Measurements from ENCODE around the gene RTN1.

The RTN1 gene, protein sequence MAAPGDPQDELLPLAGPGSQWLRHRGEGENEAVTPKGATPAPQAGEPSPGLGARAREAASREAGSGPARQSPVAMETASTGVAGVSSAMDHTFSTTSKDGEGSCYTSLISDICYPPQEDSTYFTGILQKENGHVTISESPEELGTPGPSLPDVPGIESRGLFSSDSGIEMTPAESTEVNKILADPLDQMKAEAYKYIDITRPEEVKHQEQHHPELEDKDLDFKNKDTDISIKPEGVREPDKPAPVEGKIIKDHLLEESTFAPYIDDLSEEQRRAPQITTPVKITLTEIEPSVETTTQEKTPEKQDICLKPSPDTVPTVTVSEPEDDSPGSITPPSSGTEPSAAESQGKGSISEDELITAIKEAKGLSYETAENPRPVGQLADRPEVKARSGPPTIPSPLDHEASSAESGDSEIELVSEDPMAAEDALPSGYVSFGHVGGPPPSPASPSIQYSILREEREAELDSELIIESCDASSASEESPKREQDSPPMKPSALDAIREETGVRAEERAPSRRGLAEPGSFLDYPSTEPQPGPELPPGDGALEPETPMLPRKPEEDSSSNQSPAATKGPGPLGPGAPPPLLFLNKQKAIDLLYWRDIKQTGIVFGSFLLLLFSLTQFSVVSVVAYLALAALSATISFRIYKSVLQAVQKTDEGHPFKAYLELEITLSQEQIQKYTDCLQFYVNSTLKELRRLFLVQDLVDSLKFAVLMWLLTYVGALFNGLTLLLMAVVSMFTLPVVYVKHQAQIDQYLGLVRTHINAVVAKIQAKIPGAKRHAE

DNA sequence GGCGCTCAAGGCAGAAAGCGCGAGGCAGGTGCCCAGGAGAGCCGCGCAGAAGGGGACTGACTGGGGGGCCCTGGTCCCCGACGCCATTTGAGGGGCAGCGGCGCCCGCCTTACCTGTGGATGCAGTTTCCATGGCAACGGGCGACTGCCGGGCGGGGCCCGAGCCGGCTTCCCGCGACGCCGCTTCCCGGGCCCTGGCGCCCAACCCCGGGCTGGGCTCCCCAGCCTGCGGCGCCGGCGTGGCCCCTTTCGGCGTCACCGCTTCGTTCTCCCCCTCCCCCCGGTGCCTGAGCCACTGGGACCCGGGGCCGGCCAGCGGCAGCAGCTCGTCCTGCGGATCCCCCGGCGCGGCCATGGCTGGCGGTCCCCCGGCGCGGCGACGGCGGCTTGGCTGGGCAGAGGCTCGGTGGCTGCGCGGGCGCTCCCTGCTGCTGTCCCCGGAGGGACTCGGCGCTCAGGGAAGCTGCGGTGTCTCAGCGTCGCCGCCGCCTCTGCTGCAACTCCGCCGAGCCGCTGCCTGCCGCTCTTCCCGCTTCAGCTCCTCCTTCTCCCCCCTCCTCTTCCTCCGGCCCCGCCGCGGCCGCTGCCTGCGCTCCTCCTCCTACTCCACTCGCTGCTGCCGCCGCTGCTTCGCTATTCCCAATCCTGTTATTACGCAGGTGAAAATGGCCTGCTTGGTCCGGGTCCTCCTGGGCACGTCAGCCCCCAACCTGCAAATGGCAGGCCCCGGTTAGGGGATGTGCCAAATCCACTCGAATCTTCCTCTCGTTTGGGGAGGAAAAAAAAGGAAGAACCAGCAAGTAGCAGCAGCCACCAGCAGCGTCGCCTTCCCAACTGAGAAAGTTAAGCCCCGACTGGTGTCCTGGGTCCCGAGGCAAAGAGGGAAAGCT lies at the start of gene RTN1:
TSS of gene RTN1 (minus strand) at position 500 of the 889 bp plus-strand sequence. CDS start at position 354, 146 bp downstream.
- no peak for DNase-seq

DNA sequence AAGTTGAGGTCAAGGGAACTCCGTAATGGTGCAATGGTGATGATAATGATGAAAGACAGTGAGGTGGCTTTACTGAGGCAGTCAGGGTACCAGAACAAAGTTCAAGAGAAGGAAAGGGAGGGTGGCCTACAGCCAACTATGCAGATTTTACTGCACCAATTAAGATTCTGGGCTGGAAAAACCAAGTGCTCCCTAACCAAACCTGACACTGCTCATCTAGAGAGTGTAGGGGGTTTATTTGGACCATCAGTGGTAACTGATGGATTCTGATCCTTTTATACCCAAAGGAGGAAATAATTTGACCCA lies 49.8 kb upstream of the RTN1 start:
- DNase-seq, result no peak

DNA sequence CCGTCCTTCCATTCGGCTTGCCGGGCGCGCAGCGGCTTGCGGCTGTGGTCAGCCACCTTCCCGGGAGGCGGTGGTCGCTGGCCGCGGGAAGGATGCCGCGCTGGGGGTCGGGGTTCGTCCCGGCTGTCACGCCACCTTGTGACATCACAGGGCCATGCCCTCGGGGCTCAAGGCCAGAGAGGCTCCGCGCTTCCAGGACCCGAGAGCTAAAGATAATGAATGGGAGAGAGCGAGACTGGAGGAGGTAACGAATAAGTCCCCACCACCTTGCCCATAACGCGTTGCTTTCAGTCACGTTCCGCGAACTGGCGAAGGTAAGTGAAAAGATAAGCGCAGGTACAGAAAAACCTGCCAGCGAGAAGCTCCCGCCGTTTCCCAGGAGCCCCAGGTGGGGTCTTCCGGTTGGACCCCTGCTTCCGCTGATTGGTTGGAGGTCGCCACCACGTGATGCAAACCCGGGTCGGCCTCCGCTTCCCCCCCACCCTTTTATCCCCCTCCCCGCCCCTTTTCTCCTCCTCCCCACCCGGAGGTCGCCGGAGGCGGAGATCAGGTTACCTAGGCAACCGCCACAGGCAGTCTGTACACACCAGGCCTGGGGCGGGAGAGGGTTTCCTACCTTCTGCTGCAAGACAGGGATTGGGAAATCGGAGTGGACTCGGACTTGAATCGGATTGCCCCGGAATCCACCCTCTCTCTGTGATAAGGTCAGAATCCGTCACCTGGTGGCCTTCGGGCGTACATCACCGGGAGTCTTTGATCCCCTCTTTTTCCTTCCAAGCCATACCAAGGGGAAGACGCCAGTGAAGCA lies 49.2 kb upstream of the RTN1 start, which contains the start of gene LRRC9:
TSS of gene LRRC9 (plus strand) at position 575 of the 808 bp plus-strand sequence.
- no peak for DNase-seq

DNA sequence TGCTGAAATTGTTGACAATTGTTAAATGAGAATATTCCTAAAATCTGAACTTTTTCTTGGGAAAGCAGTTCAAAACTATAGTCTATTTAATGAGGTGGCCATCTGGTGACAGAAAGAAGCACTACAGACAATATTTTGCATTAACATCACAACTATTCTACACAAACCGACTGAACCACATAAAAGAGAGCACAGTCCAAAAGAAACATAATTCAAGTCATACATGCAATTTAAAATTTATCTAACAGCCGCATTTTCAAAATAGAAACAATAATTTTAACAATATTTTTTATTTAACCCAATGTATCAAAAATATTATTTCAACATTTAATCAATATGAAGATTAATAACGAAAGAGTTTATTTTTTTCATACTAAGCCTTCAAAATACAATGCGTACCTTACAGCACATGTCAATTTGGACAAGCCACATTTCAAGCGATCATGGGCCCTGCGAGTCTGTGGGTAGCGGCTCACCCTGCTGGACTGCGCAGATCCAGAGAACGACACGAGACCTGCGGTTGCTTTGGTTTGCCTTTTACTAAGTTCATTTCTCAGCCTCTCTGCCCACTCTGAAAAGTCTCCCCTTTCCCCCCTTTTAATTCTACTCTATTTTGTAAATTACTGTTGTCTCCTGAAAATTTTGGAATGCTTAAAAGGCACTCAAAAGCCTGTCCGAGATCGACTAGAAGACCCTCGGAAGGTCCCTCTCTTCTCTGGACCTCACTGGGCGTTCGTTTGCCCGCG lies 48.4 kb upstream of the RTN1 start:
- DNase-seq, result no peak

DNA sequence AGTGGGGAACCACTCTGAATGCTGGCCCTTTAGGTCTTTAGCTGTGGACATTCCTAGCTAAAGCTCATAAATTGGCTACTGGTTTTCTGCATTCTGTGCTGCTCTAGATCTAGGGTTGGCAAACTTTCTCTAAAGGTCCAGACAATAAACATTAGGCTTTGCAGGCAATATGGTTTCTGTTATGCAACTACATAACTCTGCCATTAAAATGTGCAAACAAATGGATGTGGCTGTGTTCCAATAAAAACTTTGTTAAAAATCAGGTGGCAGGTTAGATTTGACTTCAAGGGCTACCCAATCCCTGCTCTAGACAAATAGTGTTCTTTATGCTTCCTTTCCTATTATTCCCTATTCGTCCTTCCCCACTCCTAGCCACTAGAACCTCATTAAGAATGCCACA lies 42.6 kb upstream of the RTN1 start:
- DNase-seq, result no peak

DNA sequence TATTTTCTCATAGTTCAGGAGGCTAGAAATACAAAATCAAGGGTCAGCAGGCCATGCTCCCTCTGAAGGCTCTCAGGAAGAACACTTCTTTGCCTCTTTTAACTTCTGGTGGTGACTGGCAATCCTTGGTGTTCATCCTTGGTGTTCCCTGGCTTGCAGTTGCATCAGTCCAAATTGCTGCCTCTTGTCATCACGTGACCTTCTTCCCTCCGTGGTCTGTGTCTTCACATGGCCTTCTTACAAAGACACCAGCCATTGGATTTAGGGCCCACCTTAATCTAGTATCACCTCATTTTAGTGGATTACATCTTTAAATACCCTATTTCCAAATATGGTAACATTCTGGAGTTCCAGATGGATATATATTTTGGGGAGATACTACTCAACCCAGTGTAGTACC lies 41.9 kb upstream of the RTN1 start:
- no peak for DNase-seq

DNA sequence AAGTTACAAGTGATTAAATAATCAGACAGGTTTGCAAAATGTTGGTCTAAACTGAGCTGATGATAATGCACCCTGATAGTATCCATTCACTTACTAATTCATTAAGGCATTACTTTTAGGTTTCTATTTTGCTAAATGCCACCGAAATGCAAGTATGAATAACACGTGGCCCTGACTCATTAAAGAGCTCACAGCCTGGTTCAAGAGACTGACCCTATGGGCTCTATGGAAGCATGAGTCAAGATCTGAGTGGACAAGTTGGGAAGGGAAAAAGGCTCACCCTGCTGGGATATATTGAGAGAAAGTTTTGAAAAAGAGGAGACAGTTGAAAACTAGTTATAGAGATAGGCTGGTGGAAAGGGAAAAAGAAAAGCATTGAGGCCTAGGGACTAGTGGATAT lies 34.6 kb upstream of the RTN1 start:
- DNase-seq, result no peak

DNA sequence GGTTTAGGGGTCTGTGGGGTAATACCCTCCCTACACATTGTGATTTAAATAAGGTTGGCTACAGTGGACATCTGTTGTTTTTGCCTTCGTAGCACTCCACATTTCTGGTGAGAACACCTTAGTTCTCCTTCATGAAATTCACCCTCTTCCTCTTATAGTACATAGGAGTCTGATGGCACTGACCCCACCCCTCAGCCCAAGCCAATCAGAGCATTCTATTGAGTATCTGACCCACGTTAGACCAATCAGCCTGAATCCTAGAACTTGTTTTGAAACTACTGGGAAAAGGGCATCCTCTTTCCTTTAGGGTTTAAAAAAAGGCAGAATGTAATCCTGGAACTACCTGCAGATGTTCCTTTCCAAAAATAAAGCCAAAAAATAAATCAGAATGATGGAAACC lies 33.6 kb upstream of the RTN1 start:
- DNase-seq, result no peak

DNA sequence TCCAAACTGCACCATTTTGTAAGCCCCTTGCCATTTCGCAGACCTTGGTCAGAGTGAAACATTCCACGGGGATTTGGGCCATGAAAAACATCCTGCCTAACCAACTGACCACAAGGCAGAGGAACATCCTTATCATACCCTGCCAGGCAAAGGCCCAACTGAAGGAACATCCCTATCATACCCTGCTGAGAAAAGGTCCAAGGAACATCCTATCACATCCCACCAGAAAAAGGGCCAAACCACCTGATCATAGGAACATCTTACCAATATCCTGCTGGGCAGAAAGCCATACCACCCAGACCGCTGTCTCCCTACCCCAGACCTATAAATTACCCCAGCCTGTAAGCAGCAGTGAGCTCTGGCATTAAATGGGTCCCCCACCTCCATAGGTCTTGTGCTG lies 30.0 kb upstream of the RTN1 start:
- DNase-seq, result no peak

DNA sequence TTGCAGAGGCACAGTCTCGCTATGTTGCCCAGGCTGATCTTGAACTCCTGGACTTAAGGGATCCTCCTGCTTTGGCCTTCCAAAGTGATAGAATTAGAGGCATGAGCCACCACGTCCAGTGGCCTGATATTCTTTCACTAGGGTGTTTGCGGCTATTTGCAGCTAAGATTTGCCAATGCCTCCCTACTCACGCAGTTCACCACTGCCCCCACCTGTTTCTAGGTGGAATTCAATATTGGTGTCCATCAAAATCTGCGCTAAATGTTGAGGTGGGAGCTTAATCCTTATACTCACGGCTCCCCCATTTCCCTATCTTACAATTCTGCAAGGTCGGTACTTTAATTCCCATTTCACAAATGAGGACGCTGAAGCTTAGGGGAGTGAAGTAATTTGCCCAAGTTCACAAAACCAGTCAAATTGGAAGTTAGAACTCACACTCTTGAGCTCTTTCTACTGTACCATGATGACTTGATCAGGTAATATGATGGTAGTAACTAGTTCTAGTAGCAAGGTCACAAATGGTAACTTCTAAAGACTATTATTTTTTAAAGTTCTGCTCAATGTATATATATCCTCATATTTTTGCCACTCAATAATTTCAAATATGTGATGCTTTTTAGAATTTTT lies 27.3 kb upstream of the RTN1 start:
- no peak for DNase-seq

DNA sequence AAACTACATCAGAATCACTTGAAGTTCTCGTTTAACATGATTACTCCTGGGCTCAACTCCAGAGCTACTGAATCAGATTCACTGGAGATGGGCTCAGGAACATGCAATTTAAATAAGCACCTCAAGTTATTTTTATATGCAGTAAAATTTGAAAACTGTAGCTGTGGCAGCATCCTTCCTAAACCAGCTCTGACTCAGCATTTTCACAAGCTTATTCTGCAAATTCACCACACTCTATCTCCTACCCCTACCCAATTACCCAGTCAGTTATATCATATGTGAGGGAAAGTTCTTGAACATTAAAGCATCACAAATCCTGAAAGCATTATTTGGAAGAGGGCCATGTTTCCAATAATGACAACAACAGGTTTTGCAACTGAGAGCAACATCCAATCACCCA lies 25.1 kb upstream of the RTN1 start:
- no peak for DNase-seq

DNA sequence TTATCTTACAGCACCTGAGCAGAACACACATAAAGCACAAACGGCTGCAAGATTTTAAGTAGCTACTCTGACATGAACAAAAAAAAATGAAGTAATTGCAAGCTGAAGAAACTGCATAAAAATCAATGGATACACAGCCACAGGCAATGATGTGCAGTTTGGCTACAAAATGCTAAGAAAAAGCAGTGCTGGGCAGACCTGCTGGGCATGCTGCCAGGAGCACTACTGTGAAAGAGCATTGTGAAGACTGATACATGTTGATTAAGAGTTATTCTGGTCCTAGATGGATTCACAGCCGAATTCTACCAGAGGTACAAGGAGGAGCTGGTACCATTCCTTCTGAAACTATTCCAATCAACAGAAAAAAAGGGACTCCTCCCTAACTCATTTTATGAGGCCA lies 20.1 kb upstream of the RTN1 start:
- no peak for DNase-seq

DNA sequence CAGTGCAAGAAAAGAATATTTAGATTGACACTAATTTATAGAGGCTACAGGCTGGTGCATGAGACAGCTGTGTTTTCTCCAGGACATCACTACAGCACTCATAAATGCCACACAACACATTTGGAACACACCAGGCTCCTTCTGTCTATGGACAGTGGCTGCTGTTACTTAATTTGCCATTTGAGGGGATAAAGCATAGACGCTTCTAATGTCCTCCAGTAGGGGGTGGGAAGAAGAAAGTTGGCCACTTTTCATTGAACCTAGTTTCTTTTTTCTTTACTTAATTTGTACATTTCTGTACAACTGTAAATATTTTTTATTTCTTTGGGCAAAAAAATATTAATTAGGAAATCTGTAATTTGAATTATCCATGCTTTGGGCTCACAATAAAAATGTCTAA lies 12.4 kb upstream of the RTN1 start:
- DNase-seq, result no peak

DNA sequence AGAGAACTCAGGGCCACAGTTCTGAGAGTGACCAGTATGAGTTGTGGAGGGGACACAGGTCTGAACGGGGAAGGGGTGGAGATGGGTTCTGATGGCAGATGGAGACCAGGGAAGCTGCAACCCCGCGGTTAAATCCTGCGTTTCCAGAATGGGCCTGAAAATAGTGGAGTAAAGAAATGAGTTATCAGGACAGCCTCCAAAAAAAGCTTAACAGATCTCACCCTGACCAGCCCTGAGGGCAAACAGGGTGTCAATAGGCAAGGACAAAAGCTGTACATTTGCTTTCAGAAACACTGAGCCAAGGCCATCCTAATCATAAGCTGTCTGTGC lies 555 bp upstream of the RTN1 start:
- no peak for DNase-seq

DNA sequence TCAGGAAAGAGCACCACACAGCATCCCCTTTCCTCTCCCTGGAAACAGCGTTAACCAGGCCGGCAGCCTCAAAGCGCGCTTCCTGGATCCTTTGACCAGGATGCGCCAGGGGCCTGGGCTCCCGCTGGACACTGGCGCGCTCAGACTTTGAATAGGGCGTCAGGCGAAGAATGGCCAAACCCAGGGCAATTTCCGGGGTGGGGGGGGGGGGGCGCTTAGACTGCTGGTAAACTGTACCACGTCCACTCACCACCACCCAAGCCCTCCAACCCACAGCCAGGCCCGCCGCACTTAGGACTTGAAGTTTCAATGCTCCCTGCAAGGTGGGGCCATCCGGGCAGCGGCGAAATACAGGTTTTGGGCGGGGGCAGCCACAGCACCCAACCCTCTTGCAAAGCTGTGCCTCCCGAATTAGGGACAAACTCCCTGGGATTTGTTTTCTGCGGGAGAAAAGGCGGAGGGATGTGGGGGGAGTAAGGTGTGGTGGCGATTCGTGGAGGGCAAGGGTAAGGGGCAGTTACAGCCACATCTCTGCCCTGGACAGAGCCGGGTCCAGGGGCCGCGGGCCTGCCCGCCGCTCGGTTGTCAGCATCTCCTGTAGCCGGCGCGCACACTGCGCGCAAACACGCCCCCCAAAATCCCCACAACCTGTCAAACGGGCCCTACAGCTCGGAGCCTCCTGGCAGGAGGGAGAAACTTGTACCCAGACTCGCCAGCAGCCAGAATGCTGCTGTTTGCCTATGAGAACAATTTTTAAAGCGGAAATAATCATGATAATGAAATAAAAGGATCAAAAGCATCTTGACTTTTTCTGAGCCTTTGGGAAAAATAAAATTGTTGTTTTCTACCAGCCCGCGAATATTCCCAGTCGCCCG lies 958 bp downstream of the RTN1 start:
- no peak for DNase-seq

DNA sequence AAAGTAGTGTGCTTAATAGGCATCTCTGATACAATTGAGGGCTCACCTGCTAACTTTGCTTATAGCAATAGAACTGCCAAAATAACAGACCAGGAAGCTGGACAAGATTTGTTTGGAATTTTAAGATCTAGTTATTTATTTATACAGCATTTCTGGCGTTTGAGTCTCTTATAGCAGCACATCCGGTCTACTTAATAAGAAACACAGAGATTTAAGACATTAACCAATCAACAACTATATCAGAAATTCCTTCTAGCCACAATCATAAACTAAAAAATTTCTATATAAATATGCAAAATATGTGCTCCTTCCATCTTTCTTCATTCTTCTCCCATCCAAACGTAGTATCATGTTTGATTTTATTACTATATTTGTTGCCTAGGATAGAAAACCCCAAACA lies 2.6 kb downstream of the RTN1 start:
- no peak for DNase-seq

DNA sequence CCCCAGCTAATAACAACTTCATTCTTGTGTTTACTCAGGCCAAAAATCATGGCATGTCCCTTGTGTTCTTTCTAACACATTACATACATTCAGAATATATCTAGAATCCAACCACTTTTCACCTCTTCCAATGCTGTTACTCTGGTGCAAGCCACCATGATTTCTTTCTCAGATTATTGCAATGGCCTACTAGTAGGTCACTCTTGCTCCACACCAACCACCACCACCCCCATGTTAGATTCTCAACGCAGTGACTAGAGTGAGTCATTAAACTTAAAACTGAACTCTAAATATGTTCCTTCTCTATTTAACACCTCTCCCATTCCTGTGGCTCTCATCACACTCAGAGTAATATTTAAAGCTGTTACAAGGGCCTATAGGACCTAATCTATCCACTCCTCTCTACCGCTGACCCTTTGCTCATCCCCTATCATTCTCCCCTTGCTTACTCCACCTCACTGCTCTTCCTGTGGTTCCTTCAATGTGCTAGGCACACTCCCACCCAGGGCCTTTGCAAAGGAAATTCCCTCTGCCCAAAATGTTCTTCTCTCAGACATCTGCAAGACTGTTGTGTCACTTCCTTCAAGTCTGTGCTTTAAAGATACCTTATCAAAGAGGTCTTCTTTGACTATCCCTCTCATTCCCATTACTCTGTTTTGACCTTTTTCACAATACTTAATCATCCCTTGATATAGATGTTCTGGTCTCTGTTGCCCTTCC lies 6.6 kb downstream of the RTN1 start:
- DNase-seq, result no peak

DNA sequence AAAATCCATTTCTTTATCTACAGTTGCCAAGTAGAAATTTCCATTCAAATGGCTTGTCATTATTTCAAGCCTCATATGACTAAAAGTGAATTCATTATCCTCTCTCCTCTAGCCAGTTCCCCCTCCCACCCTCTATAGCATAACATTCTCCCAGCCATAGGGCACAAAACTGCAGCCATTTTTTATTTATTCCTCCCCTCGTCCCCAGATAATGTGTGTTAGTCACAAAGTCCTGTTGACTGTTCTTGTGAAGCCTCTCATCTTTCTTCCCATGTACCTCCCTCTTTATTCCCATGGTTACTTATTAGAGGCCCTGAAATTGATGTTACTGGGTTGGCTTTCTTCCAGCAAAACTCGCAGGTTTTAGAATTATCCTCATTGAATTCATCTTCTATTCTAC lies 13.2 kb downstream of the RTN1 start:
- DNase-seq, result no peak

DNA sequence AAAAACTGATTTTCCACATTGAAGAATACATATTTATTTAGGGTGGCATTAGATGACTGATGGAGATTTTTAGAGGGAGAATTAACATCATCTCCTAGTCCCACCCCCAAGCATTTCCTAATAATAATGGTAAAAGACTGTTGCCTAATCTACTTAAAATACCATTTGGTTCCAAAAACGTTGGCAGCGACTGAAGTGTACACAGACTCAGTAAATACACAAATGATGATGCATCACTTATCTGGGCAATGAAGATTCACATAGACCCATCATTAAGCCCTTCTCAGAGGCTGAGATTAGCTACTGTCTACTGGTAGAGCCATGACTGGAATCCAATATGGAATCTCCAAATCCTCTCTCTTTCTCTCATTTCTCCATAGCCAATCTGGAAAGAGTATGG lies 18.2 kb downstream of the RTN1 start:
- no peak for DNase-seq

DNA sequence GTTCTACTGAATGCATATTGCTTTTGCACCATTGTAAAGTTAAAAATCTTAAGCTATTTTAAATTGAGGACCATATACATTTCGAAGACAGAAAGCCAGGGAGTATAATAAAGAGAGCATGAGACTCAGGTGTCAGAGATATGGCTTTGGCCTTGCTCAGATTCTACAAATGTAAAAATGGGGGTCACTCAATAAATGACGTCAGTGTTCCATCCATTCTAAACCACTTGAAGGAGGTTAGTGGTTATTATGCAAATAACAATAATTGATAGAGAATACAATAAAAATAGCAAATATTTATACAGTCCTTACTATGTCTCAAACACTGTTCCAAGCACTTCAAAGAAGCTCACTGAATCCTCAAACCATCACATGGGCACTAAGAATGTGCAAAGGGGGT lies 20.1 kb downstream of the RTN1 start:
- no peak for DNase-seq

Measured in NK-92 treated with Interleukin-12 subunit alpha and Interleukin-12 subunit beta, amount 100 ng/mL, for 24 hours (cell line).